A549 (cell line): ENCODE measurements around the gene EFNA5. TPM values are rescaled to one million over a fixed set of nuclear protein-coding genes. Genes with fewer than 3 reads are reported as not detected.

Experiments used
- ATAC-seq, 2 experiments: fragments of 200-7000 bp in 1 of 2; fragments of >200 bp in 1 of 2; cut with Nextera tagmentation in 1 of 2; cut with Tn5 transposase in 1 of 2; 3 replicates each; pipeline versions ENCODE4 v1.8.0 to v1.9.1; 2018 to 2020; ENCODE audit warnings: mild to moderate bottlenecking in 1 of 2, moderate library complexity in 1 of 2
- CTCF ChIA-PET: fragments of 300-600 bp; sonication (Branson Sonifier 250); formaldehyde crosslinking; extraction: SDS; loops from one replicate; lab custom pipeline; 2021; ENCODE audit warnings: antibody characterized with exemption, inconsistent platforms; lab: Yijun Ruan, JAX
- POLR2A ChIA-PET: fragments of 350-600 bp; formaldehyde crosslinking; extraction: SDS; loops from one replicate; lab custom pipeline; 2021; ENCODE audit warnings: antibody characterized with exemption, inconsistent platforms; lab: Yijun Ruan, JAX
- DNase-seq, 2 experiments: peaks; one replicate each; pipeline versions ENCODE4 v3.0.0 to v3.0.0-alpha.2; 2011 to 2016; ENCODE audit warnings: low read depth in 1 of 2, low spot score in 1 of 2
- FAIRE-seq: peaks from 2 replicates; lab custom pipeline; 2011; peaks lifted over from hg19 to GRCh38; lab: Jason Lieb, UNC
- H3K27ac ChIP-seq, 2 experiments: fragments of >200 bp; sonication (Bioruptor Twin); formaldehyde crosslinking; 3 replicates each; pipeline ENCODE4 v1.5.1; 2016 to 2017
- H3K4me1 ChIP-seq: fragments of >200 bp; sonication (Bioruptor Twin); formaldehyde crosslinking; 3 replicates; pipeline ENCODE4 v1.6.1; 2016
- H3K4me2 ChIP-seq: fragments of >200 bp; sonication (Bioruptor Twin); formaldehyde crosslinking; 3 replicates; pipeline ENCODE4 v1.6.1; 2016
- H3K4me3 ChIP-seq: fragments of >200 bp; sonication (Bioruptor Twin); formaldehyde crosslinking; 3 replicates; pipeline ENCODE4 v1.5.1; 2016
- H3K9me3 ChIP-seq: fragments of >200 bp; sonication (Bioruptor Twin); formaldehyde crosslinking; 3 replicates; pipeline ENCODE4 v1.6.1; 2016
- ATOH8 ChIP-seq: fragments of 250-450 bp; sonication (Bioruptor Pico); IDR thresholded peaks from 2 replicates; pipeline ENCODE4 v1.5.0; 2020; ENCODE audit warnings: low read depth, mild to moderate bottlenecking, moderate library complexity
- BCL3 ChIP-seq: fragments of >200 bp; sonication (Bioruptor Twin); formaldehyde crosslinking; IDR thresholded peaks from 3 replicates; pipeline ENCODE4 v1.6.1; 2016
- CBX8 ChIP-seq: fragments of 200-600 bp; sonication (generic); IDR thresholded peaks from 2 replicates; pipeline ENCODE4 v1.6.1; 2016
- CHD2 ChIP-seq: fragments of 150-350 bp; IDR thresholded peaks from 2 replicates; pipeline ENCODE4 v1.6.1; 2014; ENCODE audit warnings: low read length; ENCODE audit not compliant: partially characterized antibody
- CHD4 ChIP-seq: fragments of 200-600 bp; sonication (generic); IDR thresholded peaks from 2 replicates; pipeline ENCODE4 v1.6.1; 2016; ENCODE audit warnings: antibody characterized with exemption, mild to moderate bottlenecking, borderline replicate concordance
- EP300 ChIP-seq, 2 experiments: fragments of >200 bp; sonication (Bioruptor Twin); formaldehyde crosslinking; IDR thresholded peaks; 2 replicates in 1 of 2; 3 replicates in 1 of 2; pipeline ENCODE4 v1.6.1; 2016 to 2017
- FOSB ChIP-seq: fragments of 250-450 bp; sonication (Bioruptor Pico); IDR thresholded peaks from 2 replicates; pipeline ENCODE4 v1.5.0; 2020; ENCODE audit warnings: mild to moderate bottlenecking, moderate library complexity
- FOXS1 ChIP-seq: fragments of 250-450 bp; sonication (Bioruptor Pico); IDR thresholded peaks from 2 replicates; pipeline ENCODE4 v1.5.0; 2020; ENCODE audit warnings: mild to moderate bottlenecking, moderate library complexity
- GATA3 ChIP-seq: IDR thresholded peaks from 2 replicates; pipeline ENCODE4 v1.6.1; 2012; ENCODE audit warnings: borderline replicate concordance
- HDAC2 ChIP-seq: fragments of 200-600 bp; sonication (generic); IDR thresholded peaks from 2 replicates; pipeline ENCODE4 v1.6.1; 2016
- HEYL ChIP-seq: fragments of 250-450 bp; sonication (Bioruptor Pico); IDR thresholded peaks from 2 replicates; pipeline ENCODE4 v1.8.0; 2021; ENCODE audit warnings: mild to moderate bottlenecking, moderate library complexity
- HMGXB4 ChIP-seq: fragments of 250-450 bp; sonication (Bioruptor Pico); IDR thresholded peaks from 2 replicates; pipeline ENCODE4 v1.5.0; 2021; ENCODE audit warnings: mild to moderate bottlenecking, moderate library complexity, borderline replicate concordance
- HOXA7 ChIP-seq: fragments of 250-450 bp; sonication (Bioruptor Pico); IDR thresholded peaks from 2 replicates; pipeline ENCODE4 v1.5.0; 2020; ENCODE audit warnings: mild to moderate bottlenecking, moderate library complexity
- KDM1A ChIP-seq: fragments of 200-600 bp; sonication (generic); IDR thresholded peaks from 2 replicates; pipeline ENCODE4 v1.6.1; 2016; ENCODE audit warnings: low read depth, mild to moderate bottlenecking
- MAX ChIP-seq: IDR thresholded peaks from 2 replicates; pipeline ENCODE4 v1.6.1; 2012
- MAZ ChIP-seq: fragments of 150-350 bp; IDR thresholded peaks from 2 replicates; pipeline ENCODE4 v1.6.1; 2014; ENCODE audit warnings: antibody characterized with exemption, low read depth, low read length, borderline replicate concordance
- NPAS2 ChIP-seq: fragments of 250-450 bp; sonication (Bioruptor Pico); IDR thresholded peaks from 2 replicates; pipeline ENCODE4 v1.8.0; 2022; ENCODE audit warnings: mild to moderate bottlenecking, moderate library complexity, borderline replicate concordance
- NR3C1 ChIP-seq: fragments of >200 bp; sonication (Bioruptor Twin); formaldehyde crosslinking; IDR thresholded peaks from 3 replicates; pipeline ENCODE4 v1.6.1; 2017
- PHF8 ChIP-seq: fragments of 200-600 bp; sonication (generic); IDR thresholded peaks from 2 replicates; pipeline ENCODE4 v1.6.1; 2016; ENCODE audit warnings: low read depth, mild to moderate bottlenecking, antibody characterized with exemption, moderate library complexity, borderline replicate concordance
- RCOR1 ChIP-seq: fragments of 150-350 bp; IDR thresholded peaks from 2 replicates; pipeline ENCODE4 v1.6.1; 2014; ENCODE audit warnings: antibody characterized with exemption, low read length, low read depth
- RFX5 ChIP-seq: fragments of 450-650 bp; IDR thresholded peaks from 2 replicates; pipeline ENCODE4 v1.7.1; 2014; ENCODE audit warnings: antibody characterized with exemption, mild to moderate bottlenecking, moderate library complexity
- RNF2 ChIP-seq: fragments of 200-600 bp; sonication (generic); IDR thresholded peaks from 2 replicates; pipeline ENCODE4 v1.6.1; 2016; ENCODE audit warnings: low read depth, mild to moderate bottlenecking, antibody characterized with exemption, moderate library complexity, borderline replicate concordance
- SREBF2 ChIP-seq: fragments of 450-650 bp; IDR thresholded peaks from 2 replicates; pipeline ENCODE4 v1.6.1; 2014; ENCODE audit warnings: mild to moderate bottlenecking, moderate library complexity
- USF2 ChIP-seq: fragments of 450-650 bp; IDR thresholded peaks from 2 replicates; pipeline ENCODE4 v1.6.1; 2014; ENCODE audit warnings: antibody characterized with exemption
- ZC3H11A ChIP-seq: fragments of 450-650 bp; IDR thresholded peaks from 2 replicates; pipeline ENCODE4 v1.6.1; 2014; ENCODE audit warnings: antibody characterized with exemption, mild to moderate bottlenecking
- ZFP36 ChIP-seq: fragments of 450-650 bp; IDR thresholded peaks from 2 replicates; pipeline ENCODE4 v1.6.1; 2014; ENCODE audit warnings: borderline replicate concordance; ENCODE audit not compliant: partially characterized antibody
- ZNF302 ChIP-seq: fragments of 250-450 bp; sonication (Bioruptor Pico); IDR thresholded peaks from 2 replicates; pipeline ENCODE4 v1.9.0; 2021; ENCODE audit warnings: inconsistent platforms, mild to moderate bottlenecking, moderate library complexity
- ZSCAN20 ChIP-seq: fragments of 250-450 bp; sonication (Bioruptor Pico); IDR thresholded peaks from 2 replicates; pipeline ENCODE4 v1.8.0; 2022; ENCODE audit warnings: mild to moderate bottlenecking, moderate library complexity
- WGBS: methylation state at CpG from one replicate; pipeline ENCODE4 v1.1.6; 2017; ENCODE audit errors: missing lambda C conversion rate; 5-methylcytosine and 5-hydroxymethylcytosine counted together
- polyA plus RNA-seq, 4 experiments: library from polyadenylated mRNA; depleted of rRNA in 3 of 4; stranded (reverse); fragments of >200 nt; fragmentation: RNase III in 1 of 4; extraction: RNeasy Plus Mini Kit Qiagen cat#74134 plus additional on column Dnase treatment in 1 of 4; gene quantifications; 2 replicates in 3 of 4; 3 replicates in 1 of 4; pipeline ENCODE4 v1.2.3, GENCODE V29; 2011 to 2017

Gene EFNA5
- polyA plus RNA-seq, 2 of the 4 experiments (the other 2 are of a cell fraction) = 8.5 to 20.7 TPM

- H3K9me3 ChIP-seq = no peaks in the 10 kb centered on the region
- H3K4me1 ChIP-seq = peaks cover 96% of the 10 kb centered on the region
- 46% methylated on average over 4 of the region's 4 CpGs for WGBS
- TF ChIP-seq FOSB (no peak), FOXS1 (CRISPR knock-in tag) (no peak), ZC3H11A (no peak), CHD4 (no peak)
- ChIA-PET CTCF (interaction anchor here (1.2 to 2.9 kb wide), 6 partner anchors 38 to 136 kb away, joined by 3 to 14 read pairs (median 3); no protein-coding TSS in a partner anchor), POLR2A (no interaction called here)
- peak overlapping the region; percentile 35 for H3K4me2 ChIP-seq
- no peak overlapping the region for H3K4me3 ChIP-seq
- DNase-seq = no peak
- no peak for ATAC-seq
- peak overlapping the region; percentile 94 for H3K27ac ChIP-seq
- no peak for FAIRE-seq
Measured at GRCh38 chr5:107464416-107464815, 206.3 kb downstream of the EFNA5 start.

- Histone ChIP-seq H3K9me3 (no peaks in the 10 kb centered on the region), H3K4me1 (peaks cover 93% of the 10 kb centered on the region), H3K4me2 (peak overlapping the region; percentile 35), H3K27ac (peak overlapping the region; percentile 94), H3K4me3 (no peak overlapping the region)
- FAIRE-seq = peak; percentile 56
- TF ChIP-seq ZSCAN20 = no peak
- no peak for TF ChIP-seq PHF8
- no peak for TF ChIP-seq CBX8
- TF ChIP-seq GATA3 = no peak
- TF ChIP-seq ZNF302 = no peak
- no peak for TF ChIP-seq ATOH8 (CRISPR knock-in tag)
- no peak for TF ChIP-seq CHD4
- no peak for TF ChIP-seq EP300 (IDR thresholded peaks at IDR 0.05)
- TF ChIP-seq MAZ = no peak
- TF ChIP-seq USF2 = no peak
- no peak for TF ChIP-seq HOXA7 (CRISPR knock-in tag)
- no peak for TF ChIP-seq SREBF2
- no peak for TF ChIP-seq BCL3
- TF ChIP-seq ZFP36 = no peak
- ChIA-PET CTCF (interaction anchor here (1.2 to 2.9 kb wide), 3 partner anchors 37 to 108 kb away, joined by 3 to 14 read pairs (median 3); no protein-coding TSS in a partner anchor), POLR2A (no interaction called here)
- no peak for ATAC-seq
- 28% methylated on average over 1 of the region's 1 CpG for WGBS
- DNase-seq = no peak
Measured at GRCh38 chr5:107463731-107464130, 207.0 kb downstream of the EFNA5 start.

- no peak overlapping the region for H3K4me3 ChIP-seq
- ATAC-seq (peak in 1 of 2 experiments; percentile 3; a peak in 1 of 6 replicates), FAIRE-seq (no peak), DNase-seq (no peak)
- WGBS = 2% methylated on average over 5 of the region's 5 CpGs
- ChIA-PET POLR2A (no interaction called here), CTCF (interaction anchor here (0.6 to 1.4 kb wide), 4 partner anchors 13 to 111 kb away, joined by 3 to 7 read pairs (median 3); no protein-coding TSS in a partner anchor)
- peak overlapping the region; percentile 84 for H3K4me2 ChIP-seq
- peak overlapping the region; percentile 81 to 94 for H3K27ac ChIP-seq
- H3K9me3 ChIP-seq = no peaks in the 10 kb centered on the region
- H3K4me1 ChIP-seq = peaks cover 89% of the 10 kb centered on the region
- TF ChIP-seq FOSB = no peak
- TF ChIP-seq HDAC2 = no peak
- TF ChIP-seq HEYL (CRISPR knock-in tag) = no peak
- no peak for TF ChIP-seq PHF8
- no peak for TF ChIP-seq KDM1A
- TF ChIP-seq MAZ = no peak
- no peak for TF ChIP-seq MAX
- no peak for TF ChIP-seq NR3C1
- TF ChIP-seq HMGXB4 (CRISPR knock-in tag) = no peak
- TF ChIP-seq CHD2 = no peak
- TF ChIP-seq GATA3 = no peak
- TF ChIP-seq ZSCAN20 = no peak
- TF ChIP-seq BCL3 = no peak
- no peak for TF ChIP-seq RCOR1
- no peak for TF ChIP-seq RFX5
- no peak for TF ChIP-seq RNF2
- no peak for TF ChIP-seq NPAS2 (CRISPR knock-in tag)
- no peak for TF ChIP-seq EP300 (IDR thresholded peaks at IDR 0.05)
Measured at GRCh38 chr5:107461770-107462169, 209.0 kb downstream of the EFNA5 start.
